ENCODE measurements around the gene SEC14L6.

DNA sequence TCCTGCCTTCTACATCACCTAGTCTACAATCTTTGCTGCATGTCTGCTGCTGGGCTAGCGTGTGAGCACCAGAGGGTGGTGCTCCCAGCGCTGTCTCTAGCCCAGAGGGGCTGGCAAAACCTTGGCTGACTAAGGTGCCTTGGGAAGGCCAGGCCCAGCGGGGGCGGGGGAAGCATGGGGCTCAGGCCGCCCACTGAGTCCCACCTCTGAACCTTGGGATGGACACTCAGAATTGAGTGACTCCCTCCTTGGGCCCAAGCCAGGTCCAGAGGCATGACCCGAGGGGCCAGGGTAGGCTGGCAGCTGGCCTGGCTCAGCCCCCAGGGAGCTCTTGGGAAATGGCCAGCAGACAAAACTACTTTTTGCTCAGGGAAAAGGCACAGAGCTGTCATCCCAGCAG, 35.5 kb upstream of the SEC14L6 start:
- TF ChIP-seq, protein P1, sequence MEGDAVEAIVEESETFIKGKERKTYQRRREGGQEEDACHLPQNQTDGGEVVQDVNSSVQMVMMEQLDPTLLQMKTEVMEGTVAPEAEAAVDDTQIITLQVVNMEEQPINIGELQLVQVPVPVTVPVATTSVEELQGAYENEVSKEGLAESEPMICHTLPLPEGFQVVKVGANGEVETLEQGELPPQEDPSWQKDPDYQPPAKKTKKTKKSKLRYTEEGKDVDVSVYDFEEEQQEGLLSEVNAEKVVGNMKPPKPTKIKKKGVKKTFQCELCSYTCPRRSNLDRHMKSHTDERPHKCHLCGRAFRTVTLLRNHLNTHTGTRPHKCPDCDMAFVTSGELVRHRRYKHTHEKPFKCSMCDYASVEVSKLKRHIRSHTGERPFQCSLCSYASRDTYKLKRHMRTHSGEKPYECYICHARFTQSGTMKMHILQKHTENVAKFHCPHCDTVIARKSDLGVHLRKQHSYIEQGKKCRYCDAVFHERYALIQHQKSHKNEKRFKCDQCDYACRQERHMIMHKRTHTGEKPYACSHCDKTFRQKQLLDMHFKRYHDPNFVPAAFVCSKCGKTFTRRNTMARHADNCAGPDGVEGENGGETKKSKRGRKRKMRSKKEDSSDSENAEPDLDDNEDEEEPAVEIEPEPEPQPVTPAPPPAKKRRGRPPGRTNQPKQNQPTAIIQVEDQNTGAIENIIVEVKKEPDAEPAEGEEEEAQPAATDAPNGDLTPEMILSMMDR (IDR thresholded peaks at IDR 0.05), result no peak
- TF ChIP-seq, protein P2, sequence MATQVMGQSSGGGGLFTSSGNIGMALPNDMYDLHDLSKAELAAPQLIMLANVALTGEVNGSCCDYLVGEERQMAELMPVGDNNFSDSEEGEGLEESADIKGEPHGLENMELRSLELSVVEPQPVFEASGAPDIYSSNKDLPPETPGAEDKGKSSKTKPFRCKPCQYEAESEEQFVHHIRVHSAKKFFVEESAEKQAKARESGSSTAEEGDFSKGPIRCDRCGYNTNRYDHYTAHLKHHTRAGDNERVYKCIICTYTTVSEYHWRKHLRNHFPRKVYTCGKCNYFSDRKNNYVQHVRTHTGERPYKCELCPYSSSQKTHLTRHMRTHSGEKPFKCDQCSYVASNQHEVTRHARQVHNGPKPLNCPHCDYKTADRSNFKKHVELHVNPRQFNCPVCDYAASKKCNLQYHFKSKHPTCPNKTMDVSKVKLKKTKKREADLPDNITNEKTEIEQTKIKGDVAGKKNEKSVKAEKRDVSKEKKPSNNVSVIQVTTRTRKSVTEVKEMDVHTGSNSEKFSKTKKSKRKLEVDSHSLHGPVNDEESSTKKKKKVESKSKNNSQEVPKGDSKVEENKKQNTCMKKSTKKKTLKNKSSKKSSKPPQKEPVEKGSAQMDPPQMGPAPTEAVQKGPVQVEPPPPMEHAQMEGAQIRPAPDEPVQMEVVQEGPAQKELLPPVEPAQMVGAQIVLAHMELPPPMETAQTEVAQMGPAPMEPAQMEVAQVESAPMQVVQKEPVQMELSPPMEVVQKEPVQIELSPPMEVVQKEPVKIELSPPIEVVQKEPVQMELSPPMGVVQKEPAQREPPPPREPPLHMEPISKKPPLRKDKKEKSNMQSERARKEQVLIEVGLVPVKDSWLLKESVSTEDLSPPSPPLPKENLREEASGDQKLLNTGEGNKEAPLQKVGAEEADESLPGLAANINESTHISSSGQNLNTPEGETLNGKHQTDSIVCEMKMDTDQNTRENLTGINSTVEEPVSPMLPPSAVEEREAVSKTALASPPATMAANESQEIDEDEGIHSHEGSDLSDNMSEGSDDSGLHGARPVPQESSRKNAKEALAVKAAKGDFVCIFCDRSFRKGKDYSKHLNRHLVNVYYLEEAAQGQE (IDR thresholded peaks at IDR 0.05; ENCODE audit: insufficient read depth in 1 of 2, low read depth in 2 of 2, low read length in 1 of 2), result no peak
- TF ChIP-seq POLR2AphosphoS5 (IDR thresholded peaks at IDR 0.05; ENCODE audit: low read depth, low read length) (no peak), SIN3A (IDR thresholded peaks at IDR 0.05; ENCODE audit: borderline replicate concordance, insufficient read depth, low read depth, low read length) (no peak), TCF7L2 (IDR thresholded peaks at IDR 0.05; ENCODE audit: low read depth, low read length) (no peak)

Data from Panc1 (cell line).